GM23338 (cell line): ENCODE results near the gene OLA1. TPM values are rescaled to one million over a fixed set of nuclear protein-coding genes. Genes with fewer than 3 reads are reported as not detected.
A peak's percentile ranks its signal among the peaks of the same experiment; 100 is the strongest.

Experiments used
- ATAC-seq: fragments of 200-7000 bp; cut with Tn5 transposase; 3 replicates; pipeline ENCODE4 v1.9.1; 2020
- DNase-seq: peaks from one replicate; pipeline ENCODE4 v3.0.0-alpha.2; 2015; ENCODE audit warnings: low spot score
- H2AFZ ChIP-seq: fragments of 200-600 bp; sonication (generic); 2 replicates; pipeline ENCODE4 v1.8.0; 2016; ENCODE audit warnings: antibody characterized with exemption, mild to moderate bottlenecking, moderate library complexity
- H3F3A ChIP-seq: fragments of 200-600 bp; sonication (generic); replicated peaks from 2 replicates; pipeline ENCODE4 v1.8.0; 2017; ENCODE audit warnings: antibody characterized with exemption, mixed run types, low read depth
- H3K27ac ChIP-seq: fragments of 200-600 bp; sonication (generic); 2 replicates; pipeline ENCODE4 v1.6.1; 2016; ENCODE audit warnings: low read depth
- H3K27me3 ChIP-seq: fragments of 200-600 bp; sonication (generic); 2 replicates; pipeline ENCODE4 v1.8.0; 2016; ENCODE audit warnings: mild to moderate bottlenecking, mixed run types, moderate library complexity; ENCODE audit not compliant: insufficient read depth
- H3K36me3 ChIP-seq: fragments of 200-600 bp; sonication (generic); 2 replicates; pipeline ENCODE4 v1.8.0; 2016; ENCODE audit warnings: mild to moderate bottlenecking; ENCODE audit not compliant: insufficient read depth
- H3K4me1 ChIP-seq: fragments of 200-600 bp; sonication (generic); 2 replicates; pipeline ENCODE4 v1.8.0; 2016; ENCODE audit warnings: mild to moderate bottlenecking, moderate library complexity; ENCODE audit not compliant: insufficient read depth
- H3K4me2 ChIP-seq: fragments of 200-600 bp; sonication (generic); 2 replicates; pipeline ENCODE4 v1.7.1; 2017; ENCODE audit warnings: mixed run types
- H3K4me3 ChIP-seq: fragments of 200-600 bp; sonication (generic); 2 replicates; pipeline ENCODE4 v1.6.1; 2016; ENCODE audit warnings: mixed run types
- H3K79me2 ChIP-seq: fragments of 200-600 bp; sonication (generic); replicated peaks from 2 replicates; pipeline ENCODE4 v1.8.0; 2017; ENCODE audit warnings: mild to moderate bottlenecking; ENCODE audit not compliant: insufficient read depth
- H3K9me2 ChIP-seq: fragments of 200-600 bp; sonication (generic); 2 replicates; pipeline ENCODE4 v1.8.0; 2017; ENCODE audit not compliant: insufficient read depth
- H4K20me1 ChIP-seq: fragments of 200-600 bp; sonication (generic); replicated peaks from 2 replicates; pipeline ENCODE4 v1.8.0; 2017; ENCODE audit warnings: mild to moderate bottlenecking; ENCODE audit not compliant: insufficient read depth
- H3K27ac Mint-ChIP-seq: 2 replicates; pipeline ENCODE4 v1.8.0; 2020; ENCODE audit warnings: inconsistent platforms, mild to moderate bottlenecking, moderate library complexity, mixed read lengths
- H3K27me3 Mint-ChIP-seq: 3 replicates; pipeline ENCODE4 v1.8.0; 2022; ENCODE audit warnings: low read depth, mild to moderate bottlenecking, moderate library complexity, mixed read lengths, inconsistent platforms; ENCODE audit not compliant: insufficient read depth, poor library complexity
- H3K36me3 Mint-ChIP-seq: 3 replicates; pipeline ENCODE4 v1.8.0; 2021; ENCODE audit warnings: low read depth, mild to moderate bottlenecking, inconsistent platforms, moderate library complexity, mixed read lengths
- H3K4me1 Mint-ChIP-seq: 3 replicates; pipeline ENCODE4 v1.8.0; 2020; ENCODE audit warnings: mild to moderate bottlenecking, inconsistent platforms, mixed read lengths
- H3K4me3 Mint-ChIP-seq: 3 replicates; pipeline ENCODE4 v1.8.0; 2021; ENCODE audit warnings: moderate library complexity, mild to moderate bottlenecking, inconsistent platforms, mixed read lengths
- H3K9me3 Mint-ChIP-seq: 3 replicates; pipeline ENCODE4 v1.8.0; 2020; ENCODE audit warnings: moderate library complexity, mild to moderate bottlenecking, inconsistent platforms, mixed read lengths
- EZH2 ChIP-seq: fragments of 200-600 bp; sonication (generic); IDR thresholded peaks from one replicate; pipeline ENCODE4 v1.8.0; 2017; ENCODE audit warnings: antibody characterized with exemption, mild to moderate bottlenecking, low read depth; ENCODE audit not compliant: unreplicated experiment
- EZH2phosphoT487 ChIP-seq: fragments of 200-600 bp; sonication (generic); IDR thresholded peaks from one replicate; pipeline ENCODE4 v1.8.1; 2018; ENCODE audit warnings: antibody characterized with exemption; ENCODE audit not compliant: unreplicated experiment
- NANOG ChIP-seq: IDR thresholded peaks from 2 replicates; pipeline ENCODE4 v1.6.1; 2016; ENCODE audit warnings: antibody characterized with exemption, borderline replicate concordance
- POLR2AphosphoS5 ChIP-seq: IDR thresholded peaks from 2 replicates; pipeline ENCODE4 v1.6.1; 2016; ENCODE audit warnings: antibody characterized with exemption, low read depth
- STAT1 ChIP-seq: IDR thresholded peaks from one replicate; pipeline ENCODE4 v1.6.1; 2016; ENCODE audit warnings: antibody characterized with exemption; ENCODE audit not compliant: unreplicated experiment
- ZNF114 ChIP-seq: fragments of 250-450 bp; sonication (Bioruptor Pico); IDR thresholded peaks from 2 replicates; pipeline ENCODE4 v1.5.0; 2020; ENCODE audit warnings: mild to moderate bottlenecking, moderate library complexity
- ZNF331 ChIP-seq: fragments of 250-450 bp; sonication (Bioruptor Pico); IDR thresholded peaks from 2 replicates; pipeline ENCODE4 v1.5.0; 2020; ENCODE audit warnings: low read depth, mild to moderate bottlenecking, moderate library complexity
- polyA plus RNA-seq: library from polyadenylated mRNA; unstranded; fragments of >200 nt; fragmentation: Nextera tagmentation; extraction: Ambion mirVana; gene quantifications from 2 replicates; pipeline ENCODE4 v1.2.1, GENCODE V29; 2016
- total RNA-seq: library from RNA; depleted of rRNA; stranded (reverse); fragments of >200 nt; shearing (Covaris generic); gene quantifications from 2 replicates; pipeline ENCODE4 v1.2.3, GENCODE V29; 2014
- TF ChIP-seq, protein P1 (sequence below), 2 experiments: fragments of 200-600 bp in 1 of 2; sonication (generic) in 1 of 2; conservative IDR thresholded peaks; 2 replicates each; pipeline versions ENCODE4 v1.5.1 to v1.6.1; 2016 to 2017; ENCODE audit warnings: antibody characterized with exemption in 2 of 2, low read depth in 2 of 2, mild to moderate bottlenecking in 2 of 2, moderate library complexity in 1 of 2
- TF ChIP-seq, protein P2 (sequence below): IDR thresholded peaks from one replicate; pipeline ENCODE4 v1.6.1; 2018; ENCODE audit warnings: antibody characterized with exemption; ENCODE audit not compliant: unreplicated experiment
- TF ChIP-seq, protein P3 (sequence below): fragments of 250-450 bp; sonication (Bioruptor Pico); IDR thresholded peaks from 2 replicates; pipeline ENCODE4 v1.5.0; 2020; ENCODE audit warnings: mild to moderate bottlenecking, moderate library complexity
- TF ChIP-seq, protein P4 (sequence below): IDR thresholded peaks from 2 replicates; pipeline ENCODE4 v1.6.1; 2016; ENCODE audit warnings: antibody characterized with exemption

Gene OLA1
- total and polyA plus RNA-seq, 2 experiments from 2014 or later = 104 to 242 TPM

DNA sequence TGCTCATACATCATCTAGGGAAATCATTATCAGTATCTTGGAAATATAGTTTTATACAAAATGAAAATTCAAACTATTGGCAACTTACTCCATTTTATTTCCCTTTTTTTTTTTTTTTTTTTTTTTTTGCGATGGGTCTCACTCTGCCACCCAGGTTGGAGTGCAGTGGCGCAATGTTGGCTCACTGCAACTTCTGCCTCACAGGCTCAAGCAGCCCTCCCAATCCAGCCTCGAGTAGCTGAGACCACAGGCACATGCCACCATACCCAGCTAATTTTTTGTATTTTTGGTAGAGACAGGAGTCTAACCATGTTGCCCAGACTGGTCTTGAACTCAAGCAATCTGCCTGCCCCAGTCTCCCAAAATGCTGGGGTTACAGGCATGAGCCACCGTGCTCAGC is 29.0 kb downstream of the OLA1 start (continued):
- no peak for TF ChIP-seq EZH2
- no peak for TF ChIP-seq ZNF114 (CRISPR knock-in tag)
- TF ChIP-seq NANOG = no peak
- TF ChIP-seq, protein P1, sequence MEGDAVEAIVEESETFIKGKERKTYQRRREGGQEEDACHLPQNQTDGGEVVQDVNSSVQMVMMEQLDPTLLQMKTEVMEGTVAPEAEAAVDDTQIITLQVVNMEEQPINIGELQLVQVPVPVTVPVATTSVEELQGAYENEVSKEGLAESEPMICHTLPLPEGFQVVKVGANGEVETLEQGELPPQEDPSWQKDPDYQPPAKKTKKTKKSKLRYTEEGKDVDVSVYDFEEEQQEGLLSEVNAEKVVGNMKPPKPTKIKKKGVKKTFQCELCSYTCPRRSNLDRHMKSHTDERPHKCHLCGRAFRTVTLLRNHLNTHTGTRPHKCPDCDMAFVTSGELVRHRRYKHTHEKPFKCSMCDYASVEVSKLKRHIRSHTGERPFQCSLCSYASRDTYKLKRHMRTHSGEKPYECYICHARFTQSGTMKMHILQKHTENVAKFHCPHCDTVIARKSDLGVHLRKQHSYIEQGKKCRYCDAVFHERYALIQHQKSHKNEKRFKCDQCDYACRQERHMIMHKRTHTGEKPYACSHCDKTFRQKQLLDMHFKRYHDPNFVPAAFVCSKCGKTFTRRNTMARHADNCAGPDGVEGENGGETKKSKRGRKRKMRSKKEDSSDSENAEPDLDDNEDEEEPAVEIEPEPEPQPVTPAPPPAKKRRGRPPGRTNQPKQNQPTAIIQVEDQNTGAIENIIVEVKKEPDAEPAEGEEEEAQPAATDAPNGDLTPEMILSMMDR (conservative IDR thresholded peaks at IDR 0.05; ENCODE audit: low read depth in 2 of 2) = no peak
- TF ChIP-seq, protein P2, sequence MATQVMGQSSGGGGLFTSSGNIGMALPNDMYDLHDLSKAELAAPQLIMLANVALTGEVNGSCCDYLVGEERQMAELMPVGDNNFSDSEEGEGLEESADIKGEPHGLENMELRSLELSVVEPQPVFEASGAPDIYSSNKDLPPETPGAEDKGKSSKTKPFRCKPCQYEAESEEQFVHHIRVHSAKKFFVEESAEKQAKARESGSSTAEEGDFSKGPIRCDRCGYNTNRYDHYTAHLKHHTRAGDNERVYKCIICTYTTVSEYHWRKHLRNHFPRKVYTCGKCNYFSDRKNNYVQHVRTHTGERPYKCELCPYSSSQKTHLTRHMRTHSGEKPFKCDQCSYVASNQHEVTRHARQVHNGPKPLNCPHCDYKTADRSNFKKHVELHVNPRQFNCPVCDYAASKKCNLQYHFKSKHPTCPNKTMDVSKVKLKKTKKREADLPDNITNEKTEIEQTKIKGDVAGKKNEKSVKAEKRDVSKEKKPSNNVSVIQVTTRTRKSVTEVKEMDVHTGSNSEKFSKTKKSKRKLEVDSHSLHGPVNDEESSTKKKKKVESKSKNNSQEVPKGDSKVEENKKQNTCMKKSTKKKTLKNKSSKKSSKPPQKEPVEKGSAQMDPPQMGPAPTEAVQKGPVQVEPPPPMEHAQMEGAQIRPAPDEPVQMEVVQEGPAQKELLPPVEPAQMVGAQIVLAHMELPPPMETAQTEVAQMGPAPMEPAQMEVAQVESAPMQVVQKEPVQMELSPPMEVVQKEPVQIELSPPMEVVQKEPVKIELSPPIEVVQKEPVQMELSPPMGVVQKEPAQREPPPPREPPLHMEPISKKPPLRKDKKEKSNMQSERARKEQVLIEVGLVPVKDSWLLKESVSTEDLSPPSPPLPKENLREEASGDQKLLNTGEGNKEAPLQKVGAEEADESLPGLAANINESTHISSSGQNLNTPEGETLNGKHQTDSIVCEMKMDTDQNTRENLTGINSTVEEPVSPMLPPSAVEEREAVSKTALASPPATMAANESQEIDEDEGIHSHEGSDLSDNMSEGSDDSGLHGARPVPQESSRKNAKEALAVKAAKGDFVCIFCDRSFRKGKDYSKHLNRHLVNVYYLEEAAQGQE = no peak
- no peak for TF ChIP-seq POLR2AphosphoS5

DNA sequence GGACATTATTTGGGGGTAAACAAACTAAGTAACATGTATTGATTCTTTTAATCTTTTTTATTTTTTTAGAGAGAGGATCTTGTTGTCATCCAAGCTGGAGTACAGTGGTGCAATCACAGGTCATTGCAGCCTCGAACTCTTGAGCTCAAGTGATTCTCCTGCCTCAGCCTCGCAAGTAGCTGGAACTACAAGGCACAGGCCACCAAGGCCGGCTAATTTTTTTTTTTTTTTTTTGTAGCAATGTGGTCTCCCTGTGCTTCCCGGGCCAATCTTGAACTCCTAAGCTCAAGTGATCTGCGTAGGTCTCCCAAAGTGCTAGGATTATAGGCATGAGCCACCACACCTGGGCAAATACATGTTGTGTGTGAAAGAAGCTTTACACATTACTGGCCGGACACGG is 29.6 kb downstream of the OLA1 start:
- Mint-ChIP-seq H3K27me3 (no peaks in the 10 kb centered on the region), H3K4me1 (peaks cover 14% of the 10 kb centered on the region), H3K4me3 (no peak overlapping the region), H3K9me3 (no peaks in the 10 kb centered on the region), H3K27ac (no peak overlapping the region), H3K36me3 (peaks cover 8% of the 10 kb centered on the region; the same call in 1 of the 3 replicates)
- no peaks in the 10 kb centered on the region for H3F3A ChIP-seq
- ATAC-seq (peak; percentile 49), DNase-seq (no peak)
- no peaks in the 10 kb centered on the region for H3K27me3 ChIP-seq
- H3K4me1 ChIP-seq = peaks cover 16% of the 10 kb centered on the region
- no peaks in the 10 kb centered on the region; the same call in 1 of the 2 replicates for H3K36me3 ChIP-seq
- no peak overlapping the region for H2AFZ ChIP-seq
- H3K79me2 ChIP-seq = peaks cover 45% of the 10 kb centered on the region
- H3K9me2 ChIP-seq = no peaks in the 10 kb centered on the region
- peak overlapping the region; percentile 3; the same call in 1 of the 2 replicates for H3K27ac ChIP-seq
- H3K4me3 ChIP-seq = no peak overlapping the region
- peak overlapping the region; percentile 44; the same call in 1 of the 2 replicates for H3K4me2 ChIP-seq
- peaks cover 10% of the 10 kb centered on the region for H4K20me1 ChIP-seq
- TF ChIP-seq ZNF331 (CRISPR knock-in tag) = no peak
- TF ChIP-seq, protein P3, sequence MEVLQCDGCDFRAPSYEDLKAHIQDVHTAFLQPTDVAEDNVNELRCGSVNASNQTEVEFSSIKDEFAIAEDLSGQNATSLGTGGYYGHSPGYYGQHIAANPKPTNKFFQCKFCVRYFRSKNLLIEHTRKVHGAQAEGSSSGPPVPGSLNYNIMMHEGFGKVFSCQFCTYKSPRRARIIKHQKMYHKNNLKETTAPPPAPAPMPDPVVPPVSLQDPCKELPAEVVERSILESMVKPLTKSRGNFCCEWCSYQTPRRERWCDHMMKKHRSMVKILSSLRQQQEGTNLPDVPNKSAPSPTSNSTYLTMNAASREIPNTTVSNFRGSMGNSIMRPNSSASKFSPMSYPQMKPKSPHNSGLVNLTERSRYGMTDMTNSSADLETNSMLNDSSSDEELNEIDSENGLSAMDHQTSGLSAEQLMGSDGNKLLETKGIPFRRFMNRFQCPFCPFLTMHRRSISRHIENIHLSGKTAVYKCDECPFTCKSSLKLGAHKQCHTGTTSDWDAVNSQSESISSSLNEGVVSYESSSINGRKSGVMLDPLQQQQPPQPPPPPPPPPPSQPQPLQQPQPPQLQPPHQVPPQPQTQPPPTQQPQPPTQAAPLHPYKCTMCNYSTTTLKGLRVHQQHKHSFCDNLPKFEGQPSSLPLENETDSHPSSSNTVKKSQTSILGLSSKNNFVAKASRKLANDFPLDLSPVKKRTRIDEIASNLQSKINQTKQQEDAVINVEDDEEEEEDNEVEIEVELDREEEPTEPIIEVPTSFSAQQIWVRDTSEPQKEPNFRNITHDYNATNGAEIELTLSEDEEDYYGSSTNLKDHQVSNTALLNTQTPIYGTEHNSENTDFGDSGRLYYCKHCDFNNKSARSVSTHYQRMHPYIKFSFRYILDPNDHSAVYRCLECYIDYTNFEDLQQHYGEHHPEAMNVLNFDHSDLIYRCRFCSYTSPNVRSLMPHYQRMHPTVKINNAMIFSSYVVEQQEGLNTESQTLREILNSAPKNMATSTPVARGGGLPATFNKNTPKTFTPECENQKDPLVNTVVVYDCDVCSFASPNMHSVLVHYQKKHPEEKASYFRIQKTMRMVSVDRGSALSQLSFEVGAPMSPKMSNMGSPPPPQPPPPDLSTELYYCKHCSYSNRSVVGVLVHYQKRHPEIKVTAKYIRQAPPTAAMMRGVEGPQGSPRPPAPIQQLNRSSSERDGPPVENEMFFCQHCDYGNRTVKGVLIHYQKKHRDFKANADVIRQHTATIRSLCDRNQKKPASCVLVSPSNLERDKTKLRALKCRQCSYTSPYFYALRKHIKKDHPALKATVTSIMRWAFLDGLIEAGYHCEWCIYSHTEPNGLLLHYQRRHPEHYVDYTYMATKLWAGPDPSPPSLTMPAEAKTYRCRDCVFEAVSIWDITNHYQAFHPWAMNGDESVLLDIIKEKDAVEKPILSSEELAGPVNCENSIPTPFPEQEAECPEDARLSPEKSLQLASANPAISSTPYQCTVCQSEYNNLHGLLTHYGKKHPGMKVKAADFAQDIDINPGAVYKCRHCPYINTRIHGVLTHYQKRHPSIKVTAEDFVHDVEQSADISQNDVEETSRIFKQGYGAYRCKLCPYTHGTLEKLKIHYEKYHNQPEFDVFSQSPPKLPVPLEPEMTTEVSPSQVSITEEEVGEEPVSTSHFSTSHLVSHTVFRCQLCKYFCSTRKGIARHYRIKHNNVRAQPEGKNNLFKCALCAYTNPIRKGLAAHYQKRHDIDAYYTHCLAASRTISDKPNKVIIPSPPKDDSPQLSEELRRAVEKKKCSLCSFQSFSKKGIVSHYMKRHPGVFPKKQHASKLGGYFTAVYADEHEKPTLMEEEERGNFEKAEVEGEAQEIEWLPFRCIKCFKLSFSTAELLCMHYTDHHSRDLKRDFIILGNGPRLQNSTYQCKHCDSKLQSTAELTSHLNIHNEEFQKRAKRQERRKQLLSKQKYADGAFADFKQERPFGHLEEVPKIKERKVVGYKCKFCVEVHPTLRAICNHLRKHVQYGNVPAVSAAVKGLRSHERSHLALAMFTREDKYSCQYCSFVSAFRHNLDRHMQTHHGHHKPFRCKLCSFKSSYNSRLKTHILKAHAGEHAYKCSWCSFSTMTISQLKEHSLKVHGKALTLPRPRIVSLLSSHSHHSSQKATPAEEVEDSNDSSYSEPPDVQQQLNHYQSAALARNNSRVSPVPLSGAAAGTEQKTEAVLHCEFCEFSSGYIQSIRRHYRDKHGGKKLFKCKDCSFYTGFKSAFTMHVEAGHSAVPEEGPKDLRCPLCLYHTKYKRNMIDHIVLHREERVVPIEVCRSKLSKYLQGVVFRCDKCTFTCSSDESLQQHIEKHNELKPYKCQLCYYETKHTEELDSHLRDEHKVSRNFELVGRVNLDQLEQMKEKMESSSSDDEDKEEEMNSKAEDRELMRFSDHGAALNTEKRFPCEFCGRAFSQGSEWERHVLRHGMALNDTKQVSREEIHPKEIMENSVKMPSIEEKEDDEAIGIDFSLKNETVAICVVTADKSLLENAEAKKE (CRISPR knock-in tag) = no peak
- no peak for TF ChIP-seq EZH2phosphoT487
- TF ChIP-seq STAT1 = no peak
- no peak for TF ChIP-seq POLR2AphosphoS5
- TF ChIP-seq, protein P4, sequence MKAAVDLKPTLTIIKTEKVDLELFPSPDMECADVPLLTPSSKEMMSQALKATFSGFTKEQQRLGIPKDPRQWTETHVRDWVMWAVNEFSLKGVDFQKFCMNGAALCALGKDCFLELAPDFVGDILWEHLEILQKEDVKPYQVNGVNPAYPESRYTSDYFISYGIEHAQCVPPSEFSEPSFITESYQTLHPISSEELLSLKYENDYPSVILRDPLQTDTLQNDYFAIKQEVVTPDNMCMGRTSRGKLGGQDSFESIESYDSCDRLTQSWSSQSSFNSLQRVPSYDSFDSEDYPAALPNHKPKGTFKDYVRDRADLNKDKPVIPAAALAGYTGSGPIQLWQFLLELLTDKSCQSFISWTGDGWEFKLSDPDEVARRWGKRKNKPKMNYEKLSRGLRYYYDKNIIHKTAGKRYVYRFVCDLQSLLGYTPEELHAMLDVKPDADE = no peak
